Esophagus squamous epithelium (tissue), 4 donors: ENCODE results near the gene BCL2.

ENCODE experiments used
- CTCF ChIP-seq, 6 experiments: fragments of 450-650 bp in 4 of 6; fragments of 200-600 bp in 2 of 6; sonication (generic) in 2 of 6; IDR thresholded peaks; one replicate each; pipeline ENCODE4 v1.5.1; 2016 to 2019; ENCODE audit warnings: antibody characterized with exemption in 6 of 6, mild to moderate bottlenecking in 4 of 6, moderate library complexity in 4 of 6
- POLR2A ChIP-seq, 4 donors: fragments of 450-650 bp; IDR thresholded peaks; one replicate each; pipeline ENCODE4 v1.6.1; 2017; ENCODE audit warnings: antibody characterized with exemption in 4 of 4, mild to moderate bottlenecking in 4 of 4, moderate library complexity in 3 of 4

GRCh38 chr18:63140038-63140450 is 179.5 kb downstream of the BCL2 start:
- TF ChIP-seq CTCF (IDR thresholded peaks at IDR 0.05) (no peak), POLR2A (IDR thresholded peaks at IDR 0.05) (no peak)
